H1 (cell line): ENCODE data around the gene TAX1BP1. TPM values are rescaled to one million over a fixed set of nuclear protein-coding genes. Genes with fewer than 3 reads are reported as not detected.

Experiments used
- CTCF ChIA-PET: fragments of 300-600 bp; sonication (Branson Sonifier 250); formaldehyde crosslinking; loops from one replicate; lab custom pipeline; 2021; ENCODE audit not compliant: partially characterized antibody; lab: Charles Lee
- POLR2A ChIA-PET: fragments of 300-600 bp; sonication (Branson Sonifier 250); formaldehyde crosslinking; loops from one replicate; lab custom pipeline; 2021; ENCODE audit warnings: inconsistent platforms; ENCODE audit not compliant: partially characterized antibody; lab: Charles Lee
- DNase-seq, 2 experiments: peaks; one replicate each; pipeline versions ENCODE4 v3.0.0 to v3.0.0-alpha.2; 2010 to 2022; ENCODE audit warnings: low spot score in 2 of 2, low read depth in 1 of 2, mixed read lengths in 1 of 2
- FAIRE-seq: peaks from 2 replicates; lab custom pipeline; 2011; peaks lifted over from hg19 to GRCh38; lab: Jason Lieb, UNC
- H2AFZ ChIP-seq: 2 replicates; pipeline ENCODE4 v1.8.1; 2012; ENCODE audit warnings: low read length, inconsistent platforms
- H2AK5ac ChIP-seq: 2 replicates; pipeline ENCODE4 v1.6.1; 2013; ENCODE audit warnings: low read depth, low read length
- H2BK120ac ChIP-seq: replicated peaks from 2 replicates; pipeline ENCODE3; 2013; ENCODE audit warnings: low read depth, low read length, inconsistent platforms
- H2BK12ac ChIP-seq: 2 replicates; pipeline ENCODE4 v1.6.1; 2013; ENCODE audit warnings: low read depth, low read length
- H2BK15ac ChIP-seq: 2 replicates; pipeline ENCODE4 v1.6.1; 2013; ENCODE audit warnings: low read length
- H2BK20ac ChIP-seq: 2 replicates; pipeline ENCODE4 v1.6.1; 2013; ENCODE audit warnings: low read length
- H2BK5ac ChIP-seq: 2 replicates; pipeline ENCODE4 v1.6.1; 2013; ENCODE audit warnings: low read depth, low read length
- H3K14ac ChIP-seq: 2 replicates; pipeline ENCODE4 v1.6.1; 2013; ENCODE audit warnings: inconsistent platforms; ENCODE audit not compliant: insufficient read length
- H3K18ac ChIP-seq: 2 replicates; pipeline ENCODE4 v1.6.1; 2013; ENCODE audit warnings: low read length; ENCODE audit errors: extremely low read depth
- H3K23ac ChIP-seq: 2 replicates; pipeline ENCODE4 v1.6.1; 2013; ENCODE audit warnings: inconsistent platforms; ENCODE audit not compliant: insufficient read length
- H3K23me2 ChIP-seq: 2 replicates; pipeline ENCODE4 v1.6.1; 2013; ENCODE audit warnings: low read depth, low read length
- H3K27ac ChIP-seq: 2 replicates; pipeline ENCODE4 v1.6.1; 2011; ENCODE audit warnings: low read depth, low read length, inconsistent platforms
- H3K27me3 ChIP-seq, 4 experiments: replicated peaks in 1 of 4; 1 replicate in 1 of 4; 2 replicates in 3 of 4; pipeline versions ENCODE4 v1.6.1 to v1.8.1; 2011 to 2013; ENCODE audit warnings: low read length in 3 of 4, mild to moderate bottlenecking in 3 of 4, inconsistent platforms in 2 of 4, mixed read lengths in 2 of 4, moderate library complexity in 1 of 4; ENCODE audit not compliant: control insufficient read depth in 3 of 4, insufficient read depth in 3 of 4; ENCODE audit errors: extremely low read depth in 1 of 4
- H3K36me3 ChIP-seq, 4 experiments: 2 replicates each; pipeline versions ENCODE4 v1.6.1 to v1.8.1; 2011 to 2013; ENCODE audit warnings: mild to moderate bottlenecking in 4 of 4, low read length in 3 of 4, moderate library complexity in 2 of 4, control low read depth in 1 of 4, inconsistent platforms in 1 of 4; ENCODE audit not compliant: insufficient read depth in 4 of 4, control insufficient read depth in 2 of 4
- H3K4ac ChIP-seq: replicated peaks from 2 replicates; pipeline ENCODE3; 2013; ENCODE audit warnings: low read length, low read depth, mixed read lengths, inconsistent platforms; ENCODE audit not compliant: insufficient read length
- H3K4me1 ChIP-seq, 4 experiments: replicated peaks in 1 of 4; 1 replicate in 1 of 4; 2 replicates in 3 of 4; pipeline versions ENCODE4 v1.6.1 to v1.8.1; 2011 to 2013; ENCODE audit warnings: low read length in 3 of 4, inconsistent platforms in 2 of 4, mixed read lengths in 1 of 4; ENCODE audit not compliant: insufficient read depth in 4 of 4, control insufficient read depth in 3 of 4
- H3K4me2 ChIP-seq, 2 experiments: 2 replicates each; pipeline versions ENCODE4 v1.6.1 to v1.8.1; 2011 to 2013; ENCODE audit warnings: low read depth in 2 of 2, low read length in 2 of 2, control low read depth in 1 of 2, inconsistent platforms in 1 of 2, mild to moderate bottlenecking in 1 of 2; ENCODE audit not compliant: insufficient read depth in 1 of 2
- H3K4me3 ChIP-seq, 4 experiments: fragments of 200-600, 300-600 bp in 1 of 4; sonication (generic), shearing (Covaris generic), sonication (Bioruptor Twin) in 1 of 4; 2 replicates each; pipeline versions ENCODE4 v1.5.1 to v1.8.1; 2011 to 2016; ENCODE audit warnings: low read length in 4 of 4, low read depth in 3 of 4, control low read depth in 2 of 4, inconsistent platforms in 2 of 4, mild to moderate bottlenecking in 2 of 4, mixed read lengths in 1 of 4, moderate library complexity in 1 of 4; ENCODE audit not compliant: insufficient read depth in 2 of 4; ENCODE audit errors: extremely low read depth in 1 of 4
- H3K56ac ChIP-seq: replicated peaks from 2 replicates; pipeline ENCODE3; 2013; ENCODE audit warnings: low read depth, mild to moderate bottlenecking, mixed read lengths, low read length, inconsistent platforms; ENCODE audit not compliant: insufficient read length
- H3K79me1 ChIP-seq: 2 replicates; pipeline ENCODE4 v1.6.1; 2013; ENCODE audit warnings: low read depth, low read length, control low read depth
- H3K79me2 ChIP-seq, 2 experiments: 2 replicates each; pipeline versions ENCODE4 v1.6.1 to v1.8.1; 2012 to 2013; ENCODE audit warnings: low read length in 2 of 2, mild to moderate bottlenecking in 2 of 2, inconsistent platforms in 1 of 2; ENCODE audit not compliant: insufficient read depth in 2 of 2, control insufficient read depth in 1 of 2
- H3K9ac ChIP-seq, 4 experiments: replicated peaks in 1 of 4; 1 replicate in 1 of 4; 2 replicates in 3 of 4; pipeline versions ENCODE4 v1.6.1 to v1.8.1; 2011 to 2013; ENCODE audit warnings: low read depth in 3 of 4, low read length in 3 of 4, control low read depth in 2 of 4, mild to moderate bottlenecking in 2 of 4, moderate library complexity in 2 of 4, inconsistent platforms in 1 of 4; ENCODE audit errors: extremely low read depth in 1 of 4
- H3K9me3 ChIP-seq, 2 experiments: 2 replicates each; pipeline versions ENCODE4 v1.6.1 to v1.8.1; 2012 to 2013; ENCODE audit warnings: mild to moderate bottlenecking in 2 of 2, moderate library complexity in 2 of 2, control low read depth in 1 of 2, inconsistent platforms in 1 of 2, low read depth in 1 of 2, low read length in 1 of 2, mixed read lengths in 1 of 2; ENCODE audit not compliant: insufficient read depth in 2 of 2
- H4K20me1 ChIP-seq, 2 experiments: replicated peaks in 1 of 2; 2 replicates each; pipeline versions ENCODE3 to v1.8.1; 2011 to 2013; ENCODE audit warnings: inconsistent platforms in 2 of 2, low read length in 2 of 2, mild to moderate bottlenecking in 1 of 2; ENCODE audit not compliant: insufficient read depth in 2 of 2, control insufficient read depth in 1 of 2
- H4K5ac ChIP-seq: 2 replicates; pipeline ENCODE4 v1.6.1; 2013; ENCODE audit warnings: low read length, low read depth, mixed read lengths, inconsistent platforms; ENCODE audit not compliant: insufficient read length
- H4K8ac ChIP-seq: 2 replicates; pipeline ENCODE4 v1.8.0; 2013; ENCODE audit warnings: mild to moderate bottlenecking, moderate library complexity, low read length, inconsistent platforms; ENCODE audit not compliant: insufficient read depth; ENCODE audit errors: extremely low read depth
- H4K91ac ChIP-seq: replicated peaks from 2 replicates; pipeline ENCODE3; 2013; ENCODE audit warnings: low read length, mixed read lengths, inconsistent platforms; ENCODE audit not compliant: insufficient read length
- BRCA1 ChIP-seq: IDR thresholded peaks from 2 replicates; pipeline ENCODE4 v1.6.1; 2012; ENCODE audit warnings: low read depth, low read length, improper control_type of control experiment
- CREB1 ChIP-seq: IDR thresholded peaks from 2 replicates; pipeline ENCODE4 v1.6.1; 2012; ENCODE audit warnings: inconsistent platforms
- HDAC6 ChIP-seq: IDR thresholded peaks from one replicate; pipeline ENCODE4 v1.7.1; 2012; ENCODE audit warnings: low read depth, mild to moderate bottlenecking, inconsistent platforms, low read length, moderate library complexity
- KDM1A ChIP-seq: fragments of 200-600, 300-600 bp; sonication (generic); IDR thresholded peaks from 2 replicates; pipeline ENCODE4 v1.7.1; 2016; ENCODE audit warnings: mild to moderate bottlenecking, low read length, borderline replicate concordance
- KDM4A ChIP-seq: IDR thresholded peaks from one replicate; pipeline ENCODE4 v1.7.1; 2012; ENCODE audit warnings: low read depth, mild to moderate bottlenecking, moderate library complexity, low read length, inconsistent platforms; ENCODE audit not compliant: severe bottlenecking
- POLR2AphosphoS5 ChIP-seq: IDR thresholded peaks from 2 replicates; pipeline ENCODE4 v1.6.1; 2011; ENCODE audit warnings: low read depth, low read length
- SP1 ChIP-seq: IDR thresholded peaks from 2 replicates; pipeline ENCODE4 v1.6.1; 2011; ENCODE audit warnings: low read depth, low read length
- WGBS, 2 experiments: shearing (Covaris generic) in 1 of 2; methylation state at CpG; one replicate each; pipeline versions ENCODE4 v1.1.6 to v1.1.7; 2013 to 2015; ENCODE audit warnings: low lambda C conversion rate in 2 of 2, mixed read lengths in 2 of 2, inconsistent platforms in 1 of 2, low coverage in 1 of 2, missing lambda C conversion rate in 1 of 2; ENCODE audit not compliant: insufficient replicate concordance in 2 of 2, insufficient coverage in 1 of 2, insufficient read length in 1 of 2; ENCODE audit errors: extremely low coverage in 1 of 2, missing lambda C conversion rate in 1 of 2; 5-methylcytosine and 5-hydroxymethylcytosine counted together
- polyA plus RNA-seq, 7 experiments: library from polyadenylated mRNA; depleted of rRNA in 3 of 7; stranded (reverse) in 5 of 7; unstranded in 2 of 7; fragments of >200 nt in 5 of 7; fragments of 200-250 nt in 2 of 7; gene quantifications; 1 replicate in 5 of 7; 2 replicates in 1 of 7; 4 replicates in 1 of 7; pipeline versions ENCODE4 v1.2.1 to v1.2.3, GENCODE V29; 2011 to 2013; ENCODE audit warnings: missing spikeins in 2 of 7, mixed read lengths in 2 of 7
- total RNA-seq: library from RNA; stranded (reverse); fragmentation: NEBNext Ultra II Directional; extraction: Animal tissue kit (Norgen Biotek cat#: 25700); gene quantifications from 2 replicates; pipeline ENCODE4 v1.2.1, GENCODE V29; 2021
- TF ChIP-seq, protein P1 (sequence below), 3 experiments: IDR thresholded peaks; 1 replicate in 2 of 3; 2 replicates in 1 of 3; pipeline versions ENCODE4 v1.5.1 to v1.6.1; 2011; ENCODE audit warnings: low read length in 3 of 3, mild to moderate bottlenecking in 3 of 3, inconsistent platforms in 2 of 3, low read depth in 1 of 3, moderate library complexity in 1 of 3; ENCODE audit not compliant: insufficient read depth in 1 of 3; ENCODE audit errors: control extremely low read depth in 1 of 3

Gene TAX1BP1
- total and polyA plus RNA-seq, 2 of the 8 experiments (the other 6 are each of a cell fraction or from before 2014, with no cell fraction given) = 56.0 to 62.7 TPM

DNA sequence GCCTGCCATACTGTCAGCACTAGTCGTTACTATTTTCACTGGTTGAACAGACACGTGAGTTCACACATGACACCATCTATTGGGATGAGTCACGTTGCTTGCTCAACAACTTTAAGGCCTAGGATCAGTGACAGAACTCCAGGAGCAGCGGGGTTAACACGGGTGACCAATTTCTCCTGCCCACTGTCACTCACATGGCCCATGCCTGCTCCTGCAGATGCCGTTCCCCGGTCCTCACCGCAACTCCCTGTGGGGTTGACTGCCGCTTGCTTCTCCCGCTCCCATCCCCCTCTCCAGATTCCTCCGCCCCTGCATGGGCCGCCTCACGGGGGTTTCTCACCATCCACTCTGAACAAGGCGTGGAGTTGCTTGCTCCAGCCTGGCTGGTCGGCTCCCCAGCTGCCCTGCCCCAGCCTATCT is 128.2 kb downstream of the TAX1BP1 start:
- Histone ChIP-seq H3K9ac (no peak overlapping the region), H3K9me3 (no peaks in the 10 kb centered on the region), H3K27me3 (no peaks in the 10 kb centered on the region), H2BK15ac (no peak overlapping the region), H3K14ac (no peak overlapping the region), H3K27ac (no peak overlapping the region), H3K36me3 (no peaks in the 10 kb centered on the region), H2BK20ac (no peak overlapping the region), H4K8ac (no peak overlapping the region), H2BK12ac (no peak overlapping the region), H2AK5ac (no peak overlapping the region), H3K79me2 (no peaks in the 10 kb centered on the region), H2AFZ (no peak overlapping the region), H3K23me2 (no peaks in the 10 kb centered on the region), H4K5ac (no peak overlapping the region), H3K23ac (no peak overlapping the region), H2BK5ac (no peak overlapping the region)
- 91% methylated on average over 15 of the region's 15 CpGs; no CpG with 5 or more reads in 1 of the 2 experiments for WGBS, 2 experiments
- CTCF ChIA-PET = interaction anchor here (0.9 kb wide), 1 partner anchor 22 kb away, joined by 3 read pairs; no protein-coding TSS in a partner anchor
- FAIRE-seq = no peak
- TF ChIP-seq, protein P1, sequence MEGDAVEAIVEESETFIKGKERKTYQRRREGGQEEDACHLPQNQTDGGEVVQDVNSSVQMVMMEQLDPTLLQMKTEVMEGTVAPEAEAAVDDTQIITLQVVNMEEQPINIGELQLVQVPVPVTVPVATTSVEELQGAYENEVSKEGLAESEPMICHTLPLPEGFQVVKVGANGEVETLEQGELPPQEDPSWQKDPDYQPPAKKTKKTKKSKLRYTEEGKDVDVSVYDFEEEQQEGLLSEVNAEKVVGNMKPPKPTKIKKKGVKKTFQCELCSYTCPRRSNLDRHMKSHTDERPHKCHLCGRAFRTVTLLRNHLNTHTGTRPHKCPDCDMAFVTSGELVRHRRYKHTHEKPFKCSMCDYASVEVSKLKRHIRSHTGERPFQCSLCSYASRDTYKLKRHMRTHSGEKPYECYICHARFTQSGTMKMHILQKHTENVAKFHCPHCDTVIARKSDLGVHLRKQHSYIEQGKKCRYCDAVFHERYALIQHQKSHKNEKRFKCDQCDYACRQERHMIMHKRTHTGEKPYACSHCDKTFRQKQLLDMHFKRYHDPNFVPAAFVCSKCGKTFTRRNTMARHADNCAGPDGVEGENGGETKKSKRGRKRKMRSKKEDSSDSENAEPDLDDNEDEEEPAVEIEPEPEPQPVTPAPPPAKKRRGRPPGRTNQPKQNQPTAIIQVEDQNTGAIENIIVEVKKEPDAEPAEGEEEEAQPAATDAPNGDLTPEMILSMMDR (IDR thresholded peaks at IDR 0.05; ENCODE audit: control extremely low read depth in 1 of 3, insufficient read depth in 1 of 3, low read depth in 1 of 3, low read length in 3 of 3) = no peak
- TF ChIP-seq BRCA1 (no peak), CREB1 (no peak), HDAC6 (no peak), POLR2AphosphoS5 (no peak), SP1 (no peak), KDM4A (no peak), KDM1A (no peak)
- TF ChIP-seq, all 59 proteins: peak for 0
- no peak overlapping the region for H3K4me2 ChIP-seq
- no peak overlapping the region for H4K91ac ChIP-seq
- no peak overlapping the region for H2BK120ac ChIP-seq
- no peak overlapping the region for H3K56ac ChIP-seq
- no peak for DNase-seq
- peaks cover 0 to 7% (median 1%) of the 10 kb centered on the region in 4 experiments; a peak in 5 of 7 replicates for H3K4me1 ChIP-seq
- H3K4ac ChIP-seq = no peak overlapping the region
- no peaks in the 10 kb centered on the region for H3K79me1 ChIP-seq
- POLR2A ChIA-PET = interaction anchor here (0.5 kb wide), 1 partner anchor 216 kb away, joined by 4 read pairs; no protein-coding TSS in a partner anchor
- H3K4me3 ChIP-seq = no peak overlapping the region
- H3K18ac ChIP-seq = no peak overlapping the region
- H4K20me1 ChIP-seq = peaks cover 0 to 1% of the 10 kb centered on the region in 2 experiments
